Osteocyte (in vitro differentiated cells): Measurements from ENCODE around the gene KLHDC4. TPM values are rescaled to one million over a fixed set of nuclear protein-coding genes. Genes with fewer than 3 reads are reported as not detected.

ENCODE experiments used
- DNase-seq: peaks from one replicate; pipeline ENCODE4 v3.0.0; 2021; ENCODE audit warnings: mixed read lengths; ENCODE audit not compliant: unreplicated experiment; ENCODE audit errors: extremely low spot score
- H3K27ac Mint-ChIP-seq: one replicate; pipeline ENCODE4 v1.8.0; 2021; ENCODE audit warnings: mild to moderate bottlenecking, mixed read lengths; ENCODE audit not compliant: unreplicated experiment
- H3K27me3 Mint-ChIP-seq: one replicate; pipeline ENCODE4 v1.8.0; 2021; ENCODE audit warnings: mixed read lengths; ENCODE audit not compliant: unreplicated experiment
- H3K36me3 Mint-ChIP-seq: one replicate; pipeline ENCODE4 v1.8.0; 2021; ENCODE audit warnings: mixed read lengths; ENCODE audit not compliant: unreplicated experiment
- H3K4me1 Mint-ChIP-seq: one replicate; pipeline ENCODE4 v1.8.0; 2021; ENCODE audit warnings: mixed read lengths; ENCODE audit not compliant: unreplicated experiment
- H3K4me3 Mint-ChIP-seq: one replicate; pipeline ENCODE4 v1.8.0; 2021; ENCODE audit warnings: mild to moderate bottlenecking, moderate library complexity, mixed read lengths; ENCODE audit not compliant: unreplicated experiment
- H3K9me3 Mint-ChIP-seq: one replicate; pipeline ENCODE4 v1.8.0; 2021; ENCODE audit warnings: mixed read lengths; ENCODE audit not compliant: unreplicated experiment
- CTCF ChIP-seq: fragments of 200-600 bp; sonication (generic); IDR thresholded peaks from 2 replicates; pipeline ENCODE4 v1.5.0; 2021; ENCODE audit warnings: antibody characterized with exemption, mild to moderate bottlenecking, moderate library complexity
- total RNA-seq: library from RNA; stranded (reverse); gene quantifications from 2 replicates; pipeline ENCODE4 v1.2.1, GENCODE V29; 2021

Gene KLHDC4
- total RNA-seq, 1 donor from 2014 or later, result 31.0 TPM

GRCh38 chr16:87713451-87714229 lies 52.1 kb downstream of the KLHDC4 start:
- TF ChIP-seq CTCF, result no peak
- H3K36me3 Mint-ChIP-seq, result peaks cover 19% of the 10 kb centered on the region
- no peaks in the 10 kb centered on the region for H3K27me3 Mint-ChIP-seq

DNA sequence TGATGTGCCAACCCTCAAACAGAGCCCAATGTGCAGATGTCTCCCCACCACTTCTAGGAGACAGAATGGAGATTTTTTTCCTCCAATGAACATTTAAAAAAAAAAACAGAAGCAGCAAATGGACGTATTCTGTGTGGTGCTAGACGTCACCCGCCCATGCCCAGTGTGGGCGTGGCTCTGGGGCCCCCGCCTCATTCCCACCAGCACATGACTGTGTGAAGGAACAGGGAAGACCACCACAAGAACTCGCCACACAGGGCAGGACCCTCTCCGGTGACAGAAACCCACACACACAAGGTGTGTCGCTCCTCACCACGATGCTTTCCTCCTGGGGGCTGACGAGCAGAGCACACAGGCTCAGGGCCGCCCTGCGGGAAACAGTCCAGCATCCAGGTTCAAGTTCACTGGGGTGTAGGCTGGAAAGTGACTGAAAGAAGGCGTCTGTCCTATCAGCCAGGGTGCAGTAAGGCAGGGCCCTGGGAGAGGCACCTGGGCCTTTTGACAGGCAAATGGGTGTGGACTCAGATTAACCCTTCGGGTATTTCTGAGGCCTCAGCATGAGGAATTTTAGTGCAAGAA lies 53.5 kb downstream of the KLHDC4 start:
- no peaks in the 10 kb centered on the region for H3K9me3 Mint-ChIP-seq
- no peak overlapping the region for H3K27ac Mint-ChIP-seq
- peaks cover 22% of the 10 kb centered on the region for H3K36me3 Mint-ChIP-seq
- TF ChIP-seq CTCF, result no peak
- no peaks in the 10 kb centered on the region for H3K27me3 Mint-ChIP-seq
- H3K4me3 Mint-ChIP-seq, result no peak overlapping the region
- no peak for DNase-seq
- no peaks in the 10 kb centered on the region for H3K4me1 Mint-ChIP-seq

More at GRCh38 chr16:87713451-87714229, 52.1 kb downstream of the KLHDC4 start:
- Mint-ChIP-seq H3K27ac (no peak overlapping the region), H3K9me3 (no peaks in the 10 kb centered on the region), H3K4me3 (no peak overlapping the region), H3K4me1 (no peaks in the 10 kb centered on the region)
- no peak for DNase-seq

DNA sequence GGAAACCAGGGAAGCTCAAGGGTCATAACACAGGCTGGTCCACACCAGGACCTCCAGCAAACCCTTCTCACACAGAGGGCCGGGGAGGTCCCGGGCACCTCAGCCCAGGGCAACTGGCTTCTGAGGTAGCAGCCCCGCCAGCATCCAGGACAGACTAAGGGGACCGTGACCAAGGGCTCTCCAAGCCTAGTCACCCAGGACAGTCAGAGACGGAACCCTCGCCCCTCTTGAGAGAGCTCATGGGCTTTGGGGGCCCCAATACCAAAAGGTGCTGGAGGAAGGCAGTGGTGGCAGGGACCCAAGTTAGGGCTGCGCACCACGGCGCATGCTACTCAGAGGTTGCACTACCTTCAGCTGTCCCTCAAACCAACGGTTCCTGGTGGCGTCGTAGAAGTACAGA lies 54.9 kb downstream of the KLHDC4 start:
- peaks cover 22% of the 10 kb centered on the region for H3K36me3 Mint-ChIP-seq
- H3K4me1 Mint-ChIP-seq, result peaks cover under 1% of the 10 kb centered on the region
- H3K27ac Mint-ChIP-seq, result no peak overlapping the region
- no peak for DNase-seq
- no peaks in the 10 kb centered on the region for H3K27me3 Mint-ChIP-seq
- H3K9me3 Mint-ChIP-seq, result no peaks in the 10 kb centered on the region
- no peak for TF ChIP-seq CTCF
- no peak overlapping the region for H3K4me3 Mint-ChIP-seq

DNA sequence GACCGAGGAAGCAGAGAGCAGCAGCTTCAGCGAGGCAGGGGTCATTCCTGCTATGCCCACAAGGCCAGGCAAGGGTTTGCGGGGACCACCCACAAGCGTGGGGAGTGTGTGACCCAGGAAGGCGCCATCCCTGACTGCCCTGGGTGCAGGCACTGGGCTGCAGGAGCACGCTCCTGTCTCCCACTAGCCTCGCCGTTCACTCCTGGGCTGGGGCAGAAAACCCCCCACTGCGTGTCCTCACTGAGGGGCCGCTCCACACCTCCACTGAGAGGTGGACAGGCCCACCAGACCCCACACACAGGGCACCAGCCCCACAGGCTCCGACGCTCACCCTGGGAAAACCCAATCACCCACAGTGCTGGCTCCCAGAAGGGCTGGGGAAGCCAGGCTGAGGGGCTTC lies 56.1 kb downstream of the KLHDC4 start:
- Mint-ChIP-seq H3K27me3 (no peaks in the 10 kb centered on the region), H3K9me3 (no peaks in the 10 kb centered on the region), H3K36me3 (peaks cover 14% of the 10 kb centered on the region), H3K27ac (no peak overlapping the region), H3K4me3 (no peak overlapping the region), H3K4me1 (peaks cover 5% of the 10 kb centered on the region)
- no peak for DNase-seq
- no peak for TF ChIP-seq CTCF

DNA sequence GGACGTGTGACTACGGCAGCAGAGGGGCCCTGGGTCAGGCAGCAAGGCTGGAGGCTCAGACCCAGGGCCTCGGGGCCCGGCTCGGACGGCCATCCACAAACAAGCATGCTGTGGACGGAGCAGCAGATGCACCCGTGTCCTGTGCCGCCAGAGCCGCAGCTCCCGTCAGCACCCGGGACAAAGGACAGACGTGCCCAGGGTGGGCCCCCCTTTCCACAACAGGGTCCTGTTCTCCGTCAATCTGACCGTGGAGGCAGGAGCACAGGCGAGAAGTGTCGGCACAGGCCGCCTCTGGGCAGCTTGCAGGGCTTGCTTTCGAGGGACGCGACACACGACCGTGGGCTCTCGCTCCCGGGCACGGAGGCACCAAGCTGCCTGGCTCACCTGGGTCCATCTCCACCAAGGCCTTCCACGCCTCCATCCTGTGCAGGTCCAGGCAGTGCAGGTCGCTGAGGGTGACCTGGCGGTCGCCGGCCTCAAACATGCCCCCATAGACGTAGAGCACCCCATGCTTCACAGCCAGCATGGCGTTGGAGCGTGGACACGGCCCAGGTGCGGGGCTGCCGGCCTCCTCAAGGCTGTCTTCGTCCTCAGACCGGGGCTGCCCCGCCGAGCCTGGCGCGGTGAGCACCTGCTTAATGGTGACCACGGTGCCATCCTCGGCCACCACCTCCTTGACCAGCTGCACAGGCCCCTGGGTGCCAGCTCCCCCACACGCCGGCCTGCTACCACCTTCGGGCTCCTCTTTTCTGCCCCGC lies 56.7 kb downstream of the KLHDC4 start:
- no peak overlapping the region for H3K27ac Mint-ChIP-seq
- no peak for DNase-seq
- TF ChIP-seq CTCF, result no peak
- H3K4me3 Mint-ChIP-seq, result no peak overlapping the region
- H3K27me3 Mint-ChIP-seq, result no peaks in the 10 kb centered on the region
- peaks cover 5% of the 10 kb centered on the region for H3K4me1 Mint-ChIP-seq
- no peaks in the 10 kb centered on the region for H3K9me3 Mint-ChIP-seq
- peaks cover 11% of the 10 kb centered on the region for H3K36me3 Mint-ChIP-seq
